GM19025 (cell line): ENCODE results near the gene EVL.

ENCODE experiments used
- ATAC-seq: cut with Tn5 transposase; IDR thresholded peaks from one replicate; pipeline ENCODE4 v1.9.1; 2021; ENCODE audit warnings: mild to moderate bottlenecking, low read depth, moderate library complexity; ENCODE audit not compliant: unreplicated experiment

The EVL gene

GRCh38 chr14:100106250-100107112 lies 41.3 kb downstream of the EVL start:
- no peak for ATAC-seq

GRCh38 chr14:100107236-100107635 lies 42.0 kb downstream of the EVL start:
- ATAC-seq: no peak

- ATAC-seq: no peak
Observed at GRCh38 chr14:100108042-100108825, 43.0 kb downstream of the EVL start.

- ATAC-seq: no peak
Observed at GRCh38 chr14:100108840-100109593, 43.8 kb downstream of the EVL start.

GRCh38 chr14:100109594-100109955 lies 44.4 kb downstream of the EVL start:
- no peak for ATAC-seq

- no peak for ATAC-seq
Observed at GRCh38 chr14:100110816-100111215, 45.6 kb downstream of the EVL start.

GRCh38 chr14:100111931-100112704 lies 46.9 kb downstream of the EVL start:
- ATAC-seq: no peak

GRCh38 chr14:100114109-100114765 lies 49.0 kb downstream of the EVL start:
- ATAC-seq: no peak

GRCh38 chr14:100115236-100115635 lies 50.0 kb downstream of the EVL start:
- no peak for ATAC-seq

- ATAC-seq: no peak
Observed at GRCh38 chr14:100115726-100116125, 50.5 kb downstream of the EVL start.

GRCh38 chr14:100116134-100116533 lies 50.9 kb downstream of the EVL start:
- ATAC-seq: no peak

GRCh38 chr14:100117026-100117425 lies 51.8 kb downstream of the EVL start:
- ATAC-seq: no peak

GRCh38 chr14:100117633-100118395 lies 52.6 kb downstream of the EVL start:
- no peak for ATAC-seq

GRCh38 chr14:100118396-100119011 lies 53.3 kb downstream of the EVL start:
- ATAC-seq: no peak

GRCh38 chr14:100119251-100119650 lies 54.0 kb downstream of the EVL start:
- ATAC-seq: no peak

GRCh38 chr14:100120522-100121269 lies 55.5 kb downstream of the EVL start:
- no peak for ATAC-seq

GRCh38 chr14:100121643-100122480 lies 56.6 kb downstream of the EVL start:
- no peak for ATAC-seq
